T-helper 17 cell (primary cell): ENCODE measurements around the gene ITIH1. TPM values are rescaled to one million over a fixed set of nuclear protein-coding genes. Genes with fewer than 3 reads are reported as not detected.
A peak's percentile ranks its signal among the peaks of the same experiment; 100 is the strongest.
"Not testable (repeated sequence)": the region's sequence is repeated elsewhere in the genome, so short reads cannot be mapped to it uniquely, and the experiment has no call there.

Source experiments
- ATAC-seq: fragments of 150-1000 bp; cut with Tn5 transposase; 2 replicates; pipeline ENCODE4 v1.10.0; 2021; ENCODE audit warnings: mild to moderate bottlenecking, moderate library complexity
- DNase-seq, 3 donors: peaks; one replicate each; pipeline versions ENCODE4 v3.0.0 to v3.0.0-alpha.2; 2020 to 2021
- H3K9me3 ChIP-seq: one replicate; pipeline ENCODE4 v1.7.0; 2013; ENCODE audit warnings: low read length, mild to moderate bottlenecking; ENCODE audit not compliant: control insufficient read depth, poor library complexity, severe bottlenecking
- H3K27ac Mint-ChIP-seq: one replicate; pipeline ENCODE4 v1.8.0; 2022; ENCODE audit warnings: mild to moderate bottlenecking, moderate library complexity, mixed read lengths
- H3K27me3 Mint-ChIP-seq: one replicate; pipeline ENCODE4 v1.8.0; 2022; ENCODE audit warnings: mixed read lengths
- H3K36me3 Mint-ChIP-seq: one replicate; pipeline ENCODE4 v1.8.0; 2022; ENCODE audit warnings: low read depth, mixed read lengths
- H3K4me1 Mint-ChIP-seq: one replicate; pipeline ENCODE4 v1.8.0; 2022; ENCODE audit warnings: mild to moderate bottlenecking, mixed read lengths
- H3K4me3 Mint-ChIP-seq: one replicate; pipeline ENCODE4 v1.8.0; 2022; ENCODE audit warnings: mild to moderate bottlenecking, moderate library complexity, mixed read lengths
- total RNA-seq, 4 donors: library from RNA in 2 of 4; stranded (reverse) in 2 of 4; gene quantifications; one replicate each; pipeline ENCODE4 v1.2.3 and lab custom pipeline; 2022 to 2026

Gene ITIH1, protein sequence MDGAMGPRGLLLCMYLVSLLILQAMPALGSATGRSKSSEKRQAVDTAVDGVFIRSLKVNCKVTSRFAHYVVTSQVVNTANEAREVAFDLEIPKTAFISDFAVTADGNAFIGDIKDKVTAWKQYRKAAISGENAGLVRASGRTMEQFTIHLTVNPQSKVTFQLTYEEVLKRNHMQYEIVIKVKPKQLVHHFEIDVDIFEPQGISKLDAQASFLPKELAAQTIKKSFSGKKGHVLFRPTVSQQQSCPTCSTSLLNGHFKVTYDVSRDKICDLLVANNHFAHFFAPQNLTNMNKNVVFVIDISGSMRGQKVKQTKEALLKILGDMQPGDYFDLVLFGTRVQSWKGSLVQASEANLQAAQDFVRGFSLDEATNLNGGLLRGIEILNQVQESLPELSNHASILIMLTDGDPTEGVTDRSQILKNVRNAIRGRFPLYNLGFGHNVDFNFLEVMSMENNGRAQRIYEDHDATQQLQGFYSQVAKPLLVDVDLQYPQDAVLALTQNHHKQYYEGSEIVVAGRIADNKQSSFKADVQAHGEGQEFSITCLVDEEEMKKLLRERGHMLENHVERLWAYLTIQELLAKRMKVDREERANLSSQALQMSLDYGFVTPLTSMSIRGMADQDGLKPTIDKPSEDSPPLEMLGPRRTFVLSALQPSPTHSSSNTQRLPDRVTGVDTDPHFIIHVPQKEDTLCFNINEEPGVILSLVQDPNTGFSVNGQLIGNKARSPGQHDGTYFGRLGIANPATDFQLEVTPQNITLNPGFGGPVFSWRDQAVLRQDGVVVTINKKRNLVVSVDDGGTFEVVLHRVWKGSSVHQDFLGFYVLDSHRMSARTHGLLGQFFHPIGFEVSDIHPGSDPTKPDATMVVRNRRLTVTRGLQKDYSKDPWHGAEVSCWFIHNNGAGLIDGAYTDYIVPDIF
- total RNA-seq (not detected), total RNA-seq (lab: John Stamatoyannopoulos, UW) (0 reads per million in 2 donors)

DNA sequence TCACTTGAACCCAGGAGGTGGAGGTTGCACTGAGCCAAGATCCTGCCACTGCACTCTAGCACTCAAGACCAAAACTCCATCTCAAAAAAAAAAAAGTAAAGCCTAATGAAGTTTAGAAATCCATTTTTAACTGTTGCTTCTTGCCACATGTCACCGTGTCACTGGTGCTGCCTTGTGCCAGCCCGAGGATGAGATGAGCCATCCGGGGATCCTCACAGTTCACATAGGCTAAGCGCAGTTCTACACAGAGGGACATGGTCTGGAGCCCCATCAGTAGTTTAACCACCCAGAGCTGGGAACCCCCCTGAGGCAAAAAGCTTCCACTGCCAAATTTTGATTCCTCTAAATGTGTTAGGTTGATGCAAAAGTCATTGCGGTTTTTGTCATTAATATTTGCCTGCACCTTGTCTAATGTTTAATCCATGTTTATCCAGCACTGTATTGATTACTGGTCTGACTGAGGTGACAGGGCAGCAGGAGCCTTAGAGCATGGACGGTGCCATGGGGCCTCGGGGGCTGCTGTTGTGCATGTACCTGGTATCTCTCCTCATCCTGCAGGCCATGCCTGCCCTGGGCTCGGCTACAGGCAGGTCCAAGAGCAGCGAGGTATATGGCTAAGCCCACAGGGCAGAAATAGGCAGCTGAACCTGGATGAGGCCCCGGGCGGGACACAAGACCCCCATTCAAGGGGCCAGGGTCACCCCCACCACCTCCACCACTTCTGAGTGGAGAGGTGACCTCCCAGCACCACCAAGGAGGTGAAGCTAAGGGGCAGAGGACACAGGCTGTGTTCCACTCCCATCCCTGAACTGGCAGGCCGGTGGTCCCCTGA is at the start of gene ITIH1:
ITIH1 (plus strand) TSS at position 473 of the 832 bp plus-strand sequence; CDS start at position 490, 17 bp downstream.
- Mint-ChIP-seq H3K27ac (no peak within 1 kb of the TSS), H3K27me3 (peaks cover 13% of the 10 kb centered on the region), H3K4me3 (no peak within 1 kb of the TSS), H3K4me1 (peaks cover 6% of the 10 kb centered on the region), H3K36me3 (peaks cover 3% of the 10 kb centered on the region)
- ATAC-seq = no peak
- no peak for DNase-seq
- no peaks in the 10 kb centered on the region for H3K9me3 ChIP-seq

DNA sequence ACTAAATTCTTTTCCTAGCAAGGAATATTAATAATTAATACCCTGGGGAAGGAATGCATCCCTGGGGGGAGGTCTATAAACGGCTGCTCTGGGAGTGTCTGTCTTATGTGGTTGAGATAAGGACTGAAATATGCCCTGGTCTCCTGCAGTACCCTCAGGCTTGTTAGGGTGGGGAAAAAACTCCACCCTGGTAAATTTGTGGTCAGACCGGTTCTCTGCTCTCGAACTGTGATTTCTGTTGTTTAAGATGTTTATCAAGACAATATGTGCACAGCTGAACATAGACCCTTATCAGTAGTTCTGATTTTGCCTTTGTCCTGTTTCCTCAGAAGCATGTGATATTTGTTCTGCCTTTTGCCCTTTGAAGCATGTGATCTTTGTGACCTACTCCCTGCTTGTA is 48.6 kb upstream of the ITIH1 start:
- not testable (repeated sequence) for H3K27me3 Mint-ChIP-seq, H3K4me1 Mint-ChIP-seq, H3K36me3 Mint-ChIP-seq, DNase-seq, H3K27ac Mint-ChIP-seq, H3K9me3 ChIP-seq, ATAC-seq, H3K4me3 Mint-ChIP-seq

DNA sequence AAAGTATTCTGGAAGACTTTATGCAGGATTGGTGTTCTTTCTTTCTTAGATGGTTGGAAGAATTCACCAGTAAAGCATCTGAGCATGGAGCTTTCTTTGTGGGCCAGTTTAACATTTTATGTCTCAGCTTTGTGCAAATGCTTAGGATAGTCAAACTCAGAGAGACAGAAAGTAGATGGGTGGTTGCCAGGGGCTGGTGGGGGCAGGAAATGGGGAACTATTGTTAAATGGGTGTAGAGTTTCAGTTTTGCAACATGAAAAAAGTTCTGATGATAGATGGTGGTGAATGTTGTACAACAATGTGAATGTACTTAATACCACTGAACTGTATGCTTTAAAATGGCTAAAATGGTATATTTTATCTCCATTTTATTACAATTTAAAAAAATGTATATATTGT is 46.7 kb upstream of the ITIH1 start:
- Mint-ChIP-seq H3K27me3 (no peaks in the 10 kb centered on the region), H3K4me1 (no peaks in the 10 kb centered on the region), H3K27ac (no peak overlapping the region), H3K4me3 (no peak overlapping the region), H3K36me3 (peaks cover 6% of the 10 kb centered on the region)
- no peaks in the 10 kb centered on the region for H3K9me3 ChIP-seq
- DNase-seq (no peak), ATAC-seq (no peak)

- ATAC-seq (no peak), DNase-seq (no peak)
- Mint-ChIP-seq H3K4me1 (no peaks in the 10 kb centered on the region), H3K27ac (no peak overlapping the region), H3K36me3 (peaks cover 4% of the 10 kb centered on the region), H3K4me3 (no peak overlapping the region), H3K27me3 (no peaks in the 10 kb centered on the region)
- H3K9me3 ChIP-seq = no peaks in the 10 kb centered on the region
Observed at GRCh38 chr3:52731590-52731989, 45.8 kb upstream of the ITIH1 start.

DNA sequence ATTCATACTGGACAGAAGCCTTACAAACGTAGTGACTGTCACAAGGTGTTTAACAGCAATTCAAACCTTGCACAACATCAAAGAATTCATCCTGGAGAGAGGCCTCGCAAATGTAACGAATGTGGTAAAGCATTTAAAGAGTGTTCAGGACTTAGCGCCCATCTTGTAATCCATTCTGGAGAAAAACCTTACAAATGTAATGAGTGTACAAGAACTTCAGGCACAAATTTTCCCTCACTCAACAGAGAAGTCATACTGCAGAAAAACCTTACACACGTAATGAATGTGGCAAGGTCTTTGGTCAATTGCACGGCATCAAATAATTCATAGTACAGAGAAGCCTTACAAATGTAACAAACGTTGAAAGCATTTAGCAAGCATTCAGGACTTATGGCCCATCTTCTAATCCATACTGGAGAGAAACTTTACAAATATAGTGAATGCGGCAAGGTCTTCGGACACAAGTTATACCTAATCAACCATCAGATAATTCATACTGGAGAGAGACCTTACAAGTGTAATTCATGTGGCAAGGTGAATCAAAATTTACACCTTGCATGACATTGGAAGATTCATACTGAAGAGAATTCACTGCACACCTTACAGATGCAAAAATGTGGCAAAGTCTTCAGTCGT is 44.0 kb upstream of the ITIH1 start:
- ATAC-seq = no peak
- H3K27me3 Mint-ChIP-seq = no peaks in the 10 kb centered on the region
- peaks cover 6% of the 10 kb centered on the region for H3K36me3 Mint-ChIP-seq
- no peaks in the 10 kb centered on the region for H3K9me3 ChIP-seq
- no peak overlapping the region for H3K27ac Mint-ChIP-seq
- DNase-seq = no peak
- H3K4me3 Mint-ChIP-seq = no peak overlapping the region
- no peaks in the 10 kb centered on the region for H3K4me1 Mint-ChIP-seq

- no peaks in the 10 kb centered on the region for H3K9me3 ChIP-seq
- Mint-ChIP-seq H3K27me3 (no peaks in the 10 kb centered on the region), H3K36me3 (peaks cover 4% of the 10 kb centered on the region), H3K4me1 (no peaks in the 10 kb centered on the region), H3K27ac (peak overlapping the region; percentile 49), H3K4me3 (no peak overlapping the region)
- ATAC-seq (no peak), DNase-seq (no peak)
Observed at GRCh38 chr3:52739730-52740129, 37.7 kb upstream of the ITIH1 start.

DNA sequence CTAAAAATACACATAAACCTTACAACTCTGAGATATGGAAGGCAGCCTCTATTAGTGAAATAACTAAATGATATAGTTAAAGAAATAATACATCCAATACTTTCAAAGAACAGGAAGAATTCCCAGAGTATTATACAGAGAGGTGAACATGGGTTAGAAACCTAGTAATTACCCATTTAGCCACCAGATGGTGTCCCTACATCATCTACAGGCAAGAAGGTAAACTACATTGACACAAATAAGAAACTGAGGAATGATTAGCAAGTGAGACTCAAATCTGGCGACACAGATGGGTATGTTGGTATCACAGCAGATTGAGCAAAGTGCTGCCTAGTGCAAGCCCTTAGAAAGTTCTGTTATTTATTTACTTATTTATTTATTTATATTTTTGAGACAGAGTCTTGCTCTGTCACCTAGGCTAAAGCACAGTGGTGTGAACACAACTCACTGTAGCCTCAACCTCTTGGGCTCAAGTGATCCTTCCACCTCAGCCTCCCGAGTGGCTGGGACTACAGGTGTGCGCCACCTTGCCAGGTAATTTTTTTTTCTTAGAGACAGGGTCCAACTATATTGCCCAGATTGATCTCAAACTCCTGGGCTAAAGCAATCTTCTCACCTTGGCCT is 34.9 kb upstream of the ITIH1 start:
- Mint-ChIP-seq H3K27ac (no peak overlapping the region), H3K4me3 (no peak overlapping the region), H3K36me3 (peaks cover 2% of the 10 kb centered on the region), H3K4me1 (no peaks in the 10 kb centered on the region), H3K27me3 (no peaks in the 10 kb centered on the region)
- H3K9me3 ChIP-seq = no peaks in the 10 kb centered on the region
- ATAC-seq (peak; percentile 60), DNase-seq (no peak)

DNA sequence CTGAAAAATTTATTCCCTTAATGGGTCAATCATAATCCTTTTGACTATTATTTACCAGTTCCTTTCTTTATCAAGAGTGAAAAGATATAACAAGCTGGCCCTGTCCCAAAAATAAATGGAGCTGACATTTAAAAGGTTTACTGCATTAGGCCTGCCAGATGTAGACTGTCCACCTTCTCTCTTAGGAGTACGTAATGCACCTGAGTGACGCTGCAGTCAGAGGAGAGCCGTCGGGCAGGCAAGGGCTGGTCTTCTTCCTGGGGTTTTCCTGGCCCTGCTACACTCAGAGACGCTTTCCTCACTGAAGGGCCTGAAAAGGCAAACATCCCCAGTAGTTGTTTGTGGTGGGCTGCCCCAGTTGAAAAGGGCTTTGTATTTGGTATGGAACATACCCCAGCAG is 34.2 kb upstream of the ITIH1 start:
- ATAC-seq (no peak), DNase-seq (no peak)
- no peak overlapping the region for H3K27ac Mint-ChIP-seq
- H3K9me3 ChIP-seq = no peaks in the 10 kb centered on the region
- H3K4me1 Mint-ChIP-seq = no peaks in the 10 kb centered on the region
- H3K4me3 Mint-ChIP-seq = no peak overlapping the region
- H3K27me3 Mint-ChIP-seq = no peaks in the 10 kb centered on the region
- peaks cover 2% of the 10 kb centered on the region for H3K36me3 Mint-ChIP-seq

- Mint-ChIP-seq H3K36me3 (peaks cover 2% of the 10 kb centered on the region), H3K27ac (no peak overlapping the region), H3K27me3 (no peaks in the 10 kb centered on the region), H3K4me1 (no peaks in the 10 kb centered on the region), H3K4me3 (no peak overlapping the region)
- no peaks in the 10 kb centered on the region for H3K9me3 ChIP-seq
- DNase-seq = no peak
- no peak for ATAC-seq
Observed at GRCh38 chr3:52743721-52744120, 33.7 kb upstream of the ITIH1 start.

DNA sequence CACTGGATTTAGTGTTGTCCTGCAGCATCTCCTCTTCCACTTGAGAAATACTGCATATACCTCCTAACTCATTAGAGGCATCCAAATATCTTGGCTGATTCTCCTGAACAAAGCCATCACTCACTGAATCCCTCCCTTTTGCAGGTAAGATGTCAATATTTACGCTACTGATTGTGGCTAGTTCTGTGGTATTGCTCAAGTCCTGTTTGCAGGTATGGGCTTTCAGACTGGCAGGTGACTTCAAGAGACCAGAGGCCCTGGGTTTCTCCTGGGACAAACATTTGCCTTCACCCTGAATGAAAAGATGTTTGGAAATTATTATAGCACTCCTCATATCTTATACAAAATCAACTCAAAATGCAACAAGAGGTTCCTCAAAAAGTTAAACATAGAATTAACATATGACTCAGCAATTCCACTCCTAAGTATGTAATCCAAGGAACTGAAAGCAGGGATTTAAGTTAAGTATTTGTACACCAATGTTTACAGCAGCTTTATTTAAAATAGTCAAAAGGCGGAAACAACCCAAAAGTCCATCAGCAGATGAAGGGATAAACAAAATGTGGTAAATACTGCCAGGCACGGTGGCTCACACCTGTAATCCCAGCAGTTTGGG is 25.2 kb upstream of the ITIH1 start:
- no peak for ATAC-seq
- Mint-ChIP-seq H3K36me3 (peaks cover 8% of the 10 kb centered on the region), H3K4me1 (no peaks in the 10 kb centered on the region), H3K4me3 (no peak overlapping the region), H3K27ac (no peak overlapping the region), H3K27me3 (no peaks in the 10 kb centered on the region)
- no peak for DNase-seq
- no peaks in the 10 kb centered on the region for H3K9me3 ChIP-seq

- DNase-seq = no peak
- no peak overlapping the region for H3K27ac Mint-ChIP-seq
- no peak for ATAC-seq
- no peaks in the 10 kb centered on the region for H3K9me3 ChIP-seq
- H3K4me1 Mint-ChIP-seq = no peaks in the 10 kb centered on the region
- no peak overlapping the region for H3K4me3 Mint-ChIP-seq
- peaks cover 6% of the 10 kb centered on the region for H3K36me3 Mint-ChIP-seq
- no peaks in the 10 kb centered on the region for H3K27me3 Mint-ChIP-seq
Observed at GRCh38 chr3:52754373-52754772, 23.0 kb upstream of the ITIH1 start.

- no peak overlapping the region for H3K4me3 Mint-ChIP-seq
- no peak for DNase-seq
- H3K4me1 Mint-ChIP-seq = no peaks in the 10 kb centered on the region
- H3K36me3 Mint-ChIP-seq = peaks cover 6% of the 10 kb centered on the region
- H3K27ac Mint-ChIP-seq = no peak overlapping the region
- no peak for ATAC-seq
- H3K9me3 ChIP-seq = no peaks in the 10 kb centered on the region
- H3K27me3 Mint-ChIP-seq = no peaks in the 10 kb centered on the region
Observed at GRCh38 chr3:52756141-52756540, 21.3 kb upstream of the ITIH1 start.
